WI38 (cell line): ENCODE data around the gene MRPL58.

ENCODE experiments used
- H3K4me3 ChIP-seq: 2 replicates; pipeline ENCODE4 v1.5.1; 2011; ENCODE audit warnings: low read depth, mild to moderate bottlenecking, control low read depth, low read length
- TF ChIP-seq, protein P1 (sequence below): IDR thresholded peaks from 2 replicates; pipeline ENCODE4 v1.5.1; 2012; ENCODE audit warnings: low read depth, mild to moderate bottlenecking, control low read depth, low read length

Gene MRPL58

DNA sequence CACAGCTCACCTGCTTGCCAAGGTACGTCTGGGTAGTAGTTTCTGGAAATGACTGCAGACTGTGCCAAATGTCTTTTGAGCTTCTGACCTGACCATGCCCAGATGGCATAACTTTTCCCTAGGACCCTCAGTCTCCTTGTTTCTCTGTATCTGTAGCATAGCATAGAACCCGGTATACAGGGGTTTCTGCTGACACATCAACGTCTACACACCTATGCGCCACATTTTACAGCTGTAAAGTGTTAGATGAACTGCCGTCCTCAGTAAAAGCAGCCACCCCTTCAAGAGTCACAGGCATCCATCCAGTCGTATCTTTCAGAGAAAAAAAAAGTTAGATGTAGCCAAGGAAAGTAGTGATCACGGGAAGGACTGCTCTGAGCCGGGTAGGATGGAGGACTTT lies 52.0 kb downstream of the MRPL58 start:
- H3K4me3 ChIP-seq = no peak overlapping the region
- TF ChIP-seq, protein P1, sequence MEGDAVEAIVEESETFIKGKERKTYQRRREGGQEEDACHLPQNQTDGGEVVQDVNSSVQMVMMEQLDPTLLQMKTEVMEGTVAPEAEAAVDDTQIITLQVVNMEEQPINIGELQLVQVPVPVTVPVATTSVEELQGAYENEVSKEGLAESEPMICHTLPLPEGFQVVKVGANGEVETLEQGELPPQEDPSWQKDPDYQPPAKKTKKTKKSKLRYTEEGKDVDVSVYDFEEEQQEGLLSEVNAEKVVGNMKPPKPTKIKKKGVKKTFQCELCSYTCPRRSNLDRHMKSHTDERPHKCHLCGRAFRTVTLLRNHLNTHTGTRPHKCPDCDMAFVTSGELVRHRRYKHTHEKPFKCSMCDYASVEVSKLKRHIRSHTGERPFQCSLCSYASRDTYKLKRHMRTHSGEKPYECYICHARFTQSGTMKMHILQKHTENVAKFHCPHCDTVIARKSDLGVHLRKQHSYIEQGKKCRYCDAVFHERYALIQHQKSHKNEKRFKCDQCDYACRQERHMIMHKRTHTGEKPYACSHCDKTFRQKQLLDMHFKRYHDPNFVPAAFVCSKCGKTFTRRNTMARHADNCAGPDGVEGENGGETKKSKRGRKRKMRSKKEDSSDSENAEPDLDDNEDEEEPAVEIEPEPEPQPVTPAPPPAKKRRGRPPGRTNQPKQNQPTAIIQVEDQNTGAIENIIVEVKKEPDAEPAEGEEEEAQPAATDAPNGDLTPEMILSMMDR = no peak

DNA sequence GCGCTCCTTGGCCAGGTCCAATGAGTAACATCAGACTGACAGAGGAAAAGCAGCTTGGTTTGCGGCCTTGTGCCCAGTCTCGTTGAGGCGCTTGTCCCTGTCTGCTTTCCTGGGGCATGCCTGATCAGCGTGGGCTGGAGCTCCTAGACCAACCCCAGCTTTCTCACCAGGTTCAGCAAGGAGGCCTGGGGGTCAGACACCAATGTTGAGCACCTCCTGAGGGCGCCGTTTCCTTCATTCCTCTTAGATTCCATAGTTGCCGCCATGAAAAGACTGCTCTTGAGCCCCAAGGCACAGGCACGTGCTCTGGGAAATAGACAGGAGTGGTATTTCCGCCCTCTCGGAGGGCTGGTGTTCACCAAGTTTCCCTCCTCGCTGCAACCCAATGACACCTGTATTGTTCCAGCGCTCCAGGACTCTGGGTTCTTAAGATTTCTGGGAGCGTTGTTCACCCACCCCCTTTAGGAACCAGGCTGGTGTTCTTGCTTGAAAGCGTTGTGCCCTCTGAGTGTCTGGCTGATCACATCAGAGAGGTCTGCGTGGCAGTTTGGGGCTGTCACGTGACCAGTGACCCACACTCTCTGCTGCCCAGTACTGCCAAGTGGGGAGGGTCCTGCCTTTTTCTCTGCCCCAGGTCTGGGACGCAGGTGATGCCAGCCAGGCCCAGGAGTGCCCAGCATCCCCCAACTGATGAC lies 52.5 kb downstream of the MRPL58 start:
- H3K4me3 ChIP-seq = no peak overlapping the region
- TF ChIP-seq, protein P1 = no peak

DNA sequence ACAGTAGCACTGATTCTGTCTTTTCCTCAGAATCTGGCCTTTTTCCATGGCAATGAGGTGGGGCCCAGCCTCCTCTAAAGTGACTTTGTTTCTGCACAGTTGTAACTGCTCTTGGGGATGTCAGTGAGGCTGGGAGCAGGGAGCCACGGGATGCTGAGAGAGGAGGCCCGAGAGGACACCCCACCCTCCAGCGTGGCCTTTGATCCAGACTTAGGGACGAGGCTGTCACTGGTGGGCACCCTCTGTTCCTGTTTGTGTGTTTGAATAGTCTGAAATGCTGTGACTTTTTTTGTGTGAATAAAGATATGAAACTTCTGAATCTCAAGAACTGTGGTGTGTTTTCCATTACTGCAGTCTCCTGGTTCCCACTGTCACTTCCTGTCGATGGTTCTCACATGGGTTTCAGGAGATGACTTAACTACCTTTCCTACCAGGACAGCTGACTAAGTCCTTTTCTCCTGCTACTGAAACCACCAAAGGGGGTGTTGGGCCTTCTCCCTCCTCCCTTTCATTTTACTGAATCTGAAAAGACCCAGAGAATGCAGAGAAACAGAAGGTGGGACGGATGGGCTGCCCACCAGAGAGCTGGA lies 53.2 kb downstream of the MRPL58 start:
- TF ChIP-seq, protein P1 = no peak

DNA sequence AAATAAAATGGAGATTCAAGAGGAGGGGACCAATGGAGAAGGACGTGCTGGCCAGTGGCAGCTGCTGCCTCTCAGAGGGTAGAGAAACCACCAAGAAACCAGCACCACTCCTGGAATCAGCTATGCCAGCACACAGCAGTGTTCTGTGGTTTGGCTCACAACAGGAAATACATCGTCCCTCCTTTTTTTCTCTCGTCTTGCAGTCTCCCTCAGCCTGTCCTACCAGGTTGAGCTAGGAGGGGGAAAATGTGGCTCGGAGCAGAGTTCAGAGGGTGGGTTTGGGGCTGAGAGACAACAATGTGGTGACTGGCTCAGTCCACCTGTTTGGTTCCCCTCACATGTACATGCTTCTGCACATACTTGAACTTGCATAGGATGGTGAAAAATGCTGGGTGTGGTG lies 55.4 kb downstream of the MRPL58 start:
- H3K4me3 ChIP-seq = no peak overlapping the region
- TF ChIP-seq, protein P1 = no peak

More for the DNA sequence above, 53.2 kb downstream of the MRPL58 start:
- no peak overlapping the region for H3K4me3 ChIP-seq

DNA sequence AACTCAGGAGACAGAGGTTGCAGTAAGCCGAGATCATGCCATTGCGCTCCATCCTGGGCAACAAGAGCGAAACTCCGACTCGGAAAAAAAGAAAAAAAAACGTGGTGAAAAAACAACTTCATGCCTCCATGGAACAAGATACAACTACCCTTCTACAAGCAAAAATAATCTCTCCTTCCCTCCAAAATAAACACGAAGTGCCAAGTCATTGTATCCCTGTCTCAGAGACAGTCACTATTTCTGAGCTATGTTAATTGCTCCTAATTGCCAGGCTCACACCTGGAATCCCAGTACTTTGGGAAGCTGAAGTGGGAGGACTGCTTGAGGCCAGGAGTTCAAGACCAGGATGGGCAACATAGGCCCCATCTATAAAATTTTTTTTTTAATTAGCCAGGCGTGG lies 56.3 kb downstream of the MRPL58 start:
- TF ChIP-seq, protein P1 = no peak
- no peak overlapping the region for H3K4me3 ChIP-seq

DNA sequence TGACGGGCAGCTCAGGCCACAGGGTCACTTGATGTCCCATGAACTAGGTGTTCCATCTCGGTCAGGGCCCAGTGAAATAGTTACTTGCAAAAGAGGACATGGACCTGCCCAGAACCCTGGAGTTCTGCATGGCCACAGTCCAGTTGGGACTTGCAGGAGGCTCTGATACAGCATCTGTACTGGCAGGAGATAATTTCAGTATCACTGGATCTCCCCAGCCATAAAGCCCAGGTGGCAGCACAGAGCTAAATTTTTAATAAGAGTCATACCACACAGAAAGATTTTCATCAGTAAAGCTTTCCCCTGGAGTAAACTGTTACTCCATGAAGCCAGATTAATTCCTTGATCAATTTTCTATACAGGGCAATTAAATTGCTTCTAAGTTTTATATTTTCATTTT lies 57.3 kb downstream of the MRPL58 start:
- TF ChIP-seq, protein P1 = 0 out of 2 replicates have a peak, but pooled peaks have one; percentile 14
- H3K4me3 ChIP-seq = no peak overlapping the region
